ENCODE results near the gene ARMC3.

Gene ARMC3

GRCh38 chr10:22978287-22978686 is 50.4 kb downstream of the ARMC3 start:
- TF ChIP-seq CTCF (IDR thresholded peaks at IDR 0.05; ENCODE audit: low read depth, low read length), result no peak
- Histone ChIP-seq H3K27me3 (no peaks in the 10 kb centered on the region), H3K4me3 (ENCODE audit: low read depth, low read length) (no peak overlapping the region), H3K9me3 (no peaks in the 10 kb centered on the region), H3K4me1 (peaks cover 20% of the 10 kb centered on the region), H3K36me3 (no peaks in the 10 kb centered on the region)
- peak; percentile 11 for DNase-seq

GRCh38 chr10:22978918-22979317 is 51.1 kb downstream of the ARMC3 start:
- H3K4me3 ChIP-seq (ENCODE audit: low read depth, low read length), result no peak overlapping the region
- TF ChIP-seq CTCF (IDR thresholded peaks at IDR 0.05; ENCODE audit: low read depth, low read length), result no peak
- H3K4me1 ChIP-seq, result peaks cover 20% of the 10 kb centered on the region
- no peaks in the 10 kb centered on the region for H3K36me3 ChIP-seq
- H3K27me3 ChIP-seq, result no peaks in the 10 kb centered on the region
- no peak for DNase-seq
- no peaks in the 10 kb centered on the region for H3K9me3 ChIP-seq

- peaks cover 25% of the 10 kb centered on the region for H3K4me1 ChIP-seq
- H3K9me3 ChIP-seq, result no peaks in the 10 kb centered on the region
- H3K4me3 ChIP-seq (ENCODE audit: low read depth, low read length), result no peak overlapping the region
- H3K36me3 ChIP-seq, result no peaks in the 10 kb centered on the region
- H3K27me3 ChIP-seq, result no peaks in the 10 kb centered on the region
- no peak for TF ChIP-seq CTCF (IDR thresholded peaks at IDR 0.05; ENCODE audit: low read depth, low read length)
- no peak for DNase-seq
Observed at GRCh38 chr10:22980822-22981221, 53.0 kb downstream of the ARMC3 start.

DNA sequence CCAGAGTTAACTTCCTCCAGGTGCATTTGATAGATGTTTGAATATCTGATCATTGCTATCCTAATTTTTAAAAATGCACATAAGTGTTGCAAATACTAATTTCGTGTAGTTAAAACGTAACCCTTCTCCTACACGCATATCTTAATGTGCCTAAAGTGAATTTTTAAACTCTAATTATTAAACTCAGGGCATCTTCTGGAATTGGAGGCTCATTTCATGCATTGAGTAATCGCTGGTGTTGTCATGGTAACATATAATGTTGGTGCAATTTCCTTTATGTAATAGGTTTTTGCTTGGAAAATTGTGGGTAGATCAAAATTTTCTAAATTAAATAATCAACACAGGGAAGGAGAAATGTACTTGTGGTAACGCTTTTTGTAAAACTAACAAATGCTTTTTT is 56.2 kb downstream of the ARMC3 start:
- Histone ChIP-seq H3K9me3 (no peaks in the 10 kb centered on the region), H3K36me3 (no peaks in the 10 kb centered on the region), H3K27me3 (no peaks in the 10 kb centered on the region), H3K4me1 (peaks cover 24% of the 10 kb centered on the region), H3K4me3 (ENCODE audit: low read depth, low read length) (no peak overlapping the region)
- DNase-seq, result no peak
- TF ChIP-seq CTCF (IDR thresholded peaks at IDR 0.05; ENCODE audit: low read depth, low read length), result no peak

GRCh38 chr10:22986771-22987542 is 59.1 kb downstream of the ARMC3 start:
- no peaks in the 10 kb centered on the region for H3K9me3 ChIP-seq
- no peak for DNase-seq
- no peaks in the 10 kb centered on the region for H3K36me3 ChIP-seq
- no peak overlapping the region for H3K4me3 ChIP-seq (ENCODE audit: low read depth, low read length)
- peaks cover 16% of the 10 kb centered on the region for H3K4me1 ChIP-seq
- TF ChIP-seq CTCF (IDR thresholded peaks at IDR 0.05; ENCODE audit: low read depth, low read length), result peak; percentile 39
- no peaks in the 10 kb centered on the region for H3K27me3 ChIP-seq

DNA sequence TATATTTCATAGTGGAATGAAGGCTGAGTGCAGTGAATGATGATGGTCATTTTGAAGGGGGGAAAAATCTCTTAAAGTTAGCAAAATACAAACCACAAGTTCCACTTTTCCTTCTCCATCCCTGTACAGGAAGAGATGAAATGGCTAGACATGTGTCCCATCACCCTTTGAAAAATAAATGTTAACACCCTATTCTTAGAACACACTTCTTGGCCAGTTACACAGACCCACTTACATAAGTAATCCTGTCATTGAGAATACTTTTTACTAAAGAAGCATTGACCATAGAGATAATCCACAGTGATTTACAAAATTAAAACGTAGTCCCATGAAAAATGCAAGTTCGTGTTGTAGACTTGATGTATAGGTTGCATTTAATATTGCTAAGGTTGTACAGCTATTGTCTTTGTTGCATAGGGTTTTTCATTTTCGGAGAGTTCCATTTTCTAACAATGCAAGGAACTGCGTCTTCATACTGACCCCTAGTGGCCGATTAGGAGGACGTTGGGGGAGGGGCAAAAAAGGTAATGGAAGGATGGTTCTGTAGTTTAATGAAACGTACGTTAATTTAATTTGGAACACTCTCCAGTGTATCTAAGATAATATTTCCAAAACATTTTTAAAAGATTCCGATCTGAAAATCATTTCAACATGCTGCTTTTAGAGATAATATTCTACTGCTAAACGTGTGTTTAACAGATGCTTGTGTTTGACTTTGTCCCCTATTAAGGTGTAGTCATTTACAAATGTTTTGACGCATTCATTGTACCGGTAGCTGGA is 60.9 kb downstream of the ARMC3 start:
- H3K27me3 ChIP-seq, result no peaks in the 10 kb centered on the region
- peak; percentile 46 for DNase-seq
- peaks cover 16% of the 10 kb centered on the region for H3K4me1 ChIP-seq
- peak overlapping the region; percentile 34 for H3K4me3 ChIP-seq (ENCODE audit: low read depth, low read length)
- H3K36me3 ChIP-seq, result no peaks in the 10 kb centered on the region
- peak; percentile 91 for TF ChIP-seq CTCF (IDR thresholded peaks at IDR 0.05; ENCODE audit: low read depth, low read length)
- H3K9me3 ChIP-seq, result no peaks in the 10 kb centered on the region

Data from BE2C (cell line).